ENCODE measurements around the gene SND1.

SND1 gene

GRCh38 chr7:128112018-128112780, 460.2 kb downstream of the SND1 start:
- TF ChIP-seq TRIM28 (IDR thresholded peaks at IDR 0.05; ENCODE audit: borderline replicate concordance, low read length), result no peak
- no peak for TF ChIP-seq ZBTB6 (tag by site-specific recombination; IDR thresholded peaks at IDR 0.05)
- TF ChIP-seq HOXD13 (CRISPR knock-in tag; IDR thresholded peaks at IDR 0.05; ENCODE audit: borderline replicate concordance), result no peak
- TF ChIP-seq ZNF704 (tag by site-specific recombination; IDR thresholded peaks at IDR 0.05), result no peak
- TF ChIP-seq KLF1 (tag by site-specific recombination; IDR thresholded peaks at IDR 0.05), result peak; percentile 56; the same call in 1 of the 2 replicates
- no peaks in the 10 kb centered on the region for H3K9me3 ChIP-seq (ENCODE audit: control insufficient read depth, insufficient read depth, low read depth, low read length)
- CTCF ChIA-PET, result interaction anchor here (0.8 kb wide), 1 partner anchor 24 kb away, joined by 3 read pairs; no protein-coding TSS in a partner anchor
- POLR2A ChIA-PET, result no interaction called here
- H3K4me3 ChIP-seq (ENCODE audit: low read depth, low read length), result no peak overlapping the region
- no peaks in the 10 kb centered on the region for H3K36me3 ChIP-seq (ENCODE audit: control insufficient read depth in 2 of 2, insufficient read depth in 1 of 2, low read length in 2 of 2)
- no peak overlapping the region for H3K27ac ChIP-seq (ENCODE audit: extremely low read depth, low read depth, low read length)
- no peaks in the 10 kb centered on the region for H3K4me1 ChIP-seq (ENCODE audit: control insufficient read depth, insufficient read depth, low read length)

GRCh38 chr7:128112781-128113221, 460.8 kb downstream of the SND1 start:
- Histone ChIP-seq H3K27ac (ENCODE audit: extremely low read depth, low read depth, low read length) (no peak overlapping the region), H3K4me3 (ENCODE audit: low read depth, low read length) (no peak overlapping the region), H3K36me3 (ENCODE audit: control insufficient read depth in 2 of 2, insufficient read depth in 1 of 2, low read length in 2 of 2) (no peaks in the 10 kb centered on the region), H3K9me3 (ENCODE audit: control insufficient read depth, insufficient read depth, low read depth, low read length) (no peaks in the 10 kb centered on the region), H3K4me1 (ENCODE audit: control insufficient read depth, insufficient read depth, low read length) (no peaks in the 10 kb centered on the region)
- ChIA-PET POLR2A (no interaction called here), CTCF (interaction anchor here (0.8 kb wide), 1 partner anchor 23 kb away, joined by 3 read pairs; no protein-coding TSS in a partner anchor)
- TF ChIP-seq ZSCAN5A (tag by site-specific recombination; IDR thresholded peaks at IDR 0.05), result no peak
- no peak for TF ChIP-seq PRDM1 (tag by site-specific recombination; IDR thresholded peaks at IDR 0.05)
- TF ChIP-seq PRDM6 (tag by site-specific recombination; IDR thresholded peaks at IDR 0.05), result no peak
- TF ChIP-seq HOXA7 (CRISPR knock-in tag; IDR thresholded peaks at IDR 0.05; ENCODE audit: borderline replicate concordance), result no peak
- TF ChIP-seq EGR2 (tag by site-specific recombination; IDR thresholded peaks at IDR 0.05; ENCODE audit: low read depth), result no peak

GRCh38 chr7:128113839-128114238, 461.8 kb downstream of the SND1 start:
- POLR2A ChIA-PET, result no interaction called here
- Histone ChIP-seq H3K4me3 (ENCODE audit: low read depth, low read length) (no peak overlapping the region), H3K4me1 (ENCODE audit: control insufficient read depth, insufficient read depth, low read length) (no peaks in the 10 kb centered on the region), H3K9me3 (ENCODE audit: control insufficient read depth, insufficient read depth, low read depth, low read length) (no peaks in the 10 kb centered on the region), H3K36me3 (ENCODE audit: control insufficient read depth in 2 of 2, insufficient read depth in 1 of 2, low read length in 2 of 2) (no peaks in the 10 kb centered on the region), H3K27ac (ENCODE audit: extremely low read depth, low read depth, low read length) (no peak overlapping the region)
- CTCF ChIA-PET, result no interaction called here
- no peak for TF ChIP-seq ZNF530 (tag by site-specific recombination; IDR thresholded peaks at IDR 0.05; ENCODE audit: low read depth)
- TF ChIP-seq ZSCAN16 (tag by site-specific recombination; IDR thresholded peaks at IDR 0.05), result no peak
- no peak for TF ChIP-seq PRDM10 (tag by site-specific recombination; IDR thresholded peaks at IDR 0.05)
- no peak for TF ChIP-seq GFI1B (tag by site-specific recombination; IDR thresholded peaks at IDR 0.05)
- TF ChIP-seq KLF10 (tag by site-specific recombination; IDR thresholded peaks at IDR 0.05), result no peak
- TF ChIP-seq SP3 (tag by site-specific recombination; IDR thresholded peaks at IDR 0.05), result no peak
- TF ChIP-seq ZNF214 (tag by site-specific recombination; IDR thresholded peaks at IDR 0.05; ENCODE audit: borderline replicate concordance), result no peak
- no peak for TF ChIP-seq ELK4 (IDR thresholded peaks at IDR 0.05; ENCODE audit: borderline replicate concordance, low read depth, low read length)
